GF-D8 (cell line): ENCODE data around the gene MAPK11.
A peak's percentile ranks its signal among the peaks of the same experiment; 100 is the strongest.

ENCODE experiments used
- DNase-seq: peaks from one replicate; lab custom pipeline; 2025; lab: John Stamatoyannopoulos, UW

Gene MAPK11

DNA sequence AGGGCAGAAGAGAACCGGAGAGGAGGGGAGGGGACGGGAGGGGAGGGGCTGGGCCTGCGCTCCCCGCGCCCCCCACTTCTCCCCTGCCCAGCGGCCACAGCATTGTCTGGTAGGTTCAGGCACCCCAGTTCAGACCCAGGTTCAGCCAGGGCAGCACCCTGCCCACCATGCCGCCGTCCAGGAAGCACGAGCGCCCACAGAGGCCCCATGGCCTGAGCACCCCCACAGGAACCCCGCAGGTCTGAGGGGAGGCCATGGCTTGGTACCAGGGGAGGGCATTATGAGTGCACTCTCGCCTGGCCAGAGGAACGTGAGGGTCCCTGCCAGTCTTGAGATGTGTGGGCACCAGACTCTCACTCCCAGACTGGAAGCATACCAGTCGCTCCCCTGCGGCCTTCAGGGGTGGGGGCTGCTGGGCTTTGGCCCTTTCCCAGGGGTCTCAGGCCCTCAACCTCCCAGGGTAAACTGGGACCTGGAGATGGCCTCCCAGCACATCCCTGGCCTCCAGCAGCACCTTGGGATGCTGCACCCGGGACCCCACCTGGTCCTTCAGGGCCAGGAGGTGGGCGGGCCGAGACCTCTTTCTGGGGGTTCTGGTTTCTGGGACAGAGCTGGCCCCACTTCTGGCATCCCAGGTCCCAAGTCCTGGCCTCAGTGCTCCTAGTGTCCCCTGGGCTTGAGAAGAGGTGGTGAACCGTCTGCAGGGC lies 37.9 kb upstream of the MAPK11 start:
- no peak for DNase-seq

GRCh38 chr22:50306753-50307749 lies 36.9 kb upstream of the MAPK11 start, which contains the start of gene PLXNB2:
TSS of gene PLXNB2 (minus strand) at chr22:50307646. CDS start at chr22:50290584, 17,062 bp downstream.
- DNase-seq = peak; percentile 26

GRCh38 chr22:50305923-50306566 lies 35.9 kb upstream of the MAPK11 start:
- peak; percentile 29 for DNase-seq

DNA sequence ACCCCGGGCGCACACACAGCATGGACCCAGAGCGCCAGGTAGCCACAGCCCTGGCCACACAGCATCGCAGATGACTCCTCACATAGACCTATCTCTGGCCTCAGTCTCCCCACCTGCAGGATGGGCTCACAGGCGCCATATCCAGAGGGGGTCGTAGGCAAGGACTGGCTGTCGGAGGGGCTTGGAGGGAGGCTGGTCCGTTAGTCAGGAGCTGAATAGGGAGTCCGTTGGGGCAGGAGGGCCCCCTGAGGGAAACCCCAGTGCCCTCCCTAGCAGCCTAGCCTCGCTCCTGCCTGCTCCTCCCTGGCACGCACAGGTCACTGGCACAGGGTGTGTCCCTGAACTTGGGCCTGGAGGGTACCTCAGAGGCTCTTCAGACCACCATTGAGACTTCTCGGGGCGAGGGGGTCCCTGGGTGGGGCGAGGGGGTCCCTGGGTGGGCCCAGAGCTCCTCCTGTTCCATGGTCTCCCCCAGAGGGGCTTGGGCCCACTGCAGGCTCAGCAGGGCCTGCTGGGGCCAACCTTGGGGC lies 35.3 kb upstream of the MAPK11 start:
- DNase-seq = no peak

DNA sequence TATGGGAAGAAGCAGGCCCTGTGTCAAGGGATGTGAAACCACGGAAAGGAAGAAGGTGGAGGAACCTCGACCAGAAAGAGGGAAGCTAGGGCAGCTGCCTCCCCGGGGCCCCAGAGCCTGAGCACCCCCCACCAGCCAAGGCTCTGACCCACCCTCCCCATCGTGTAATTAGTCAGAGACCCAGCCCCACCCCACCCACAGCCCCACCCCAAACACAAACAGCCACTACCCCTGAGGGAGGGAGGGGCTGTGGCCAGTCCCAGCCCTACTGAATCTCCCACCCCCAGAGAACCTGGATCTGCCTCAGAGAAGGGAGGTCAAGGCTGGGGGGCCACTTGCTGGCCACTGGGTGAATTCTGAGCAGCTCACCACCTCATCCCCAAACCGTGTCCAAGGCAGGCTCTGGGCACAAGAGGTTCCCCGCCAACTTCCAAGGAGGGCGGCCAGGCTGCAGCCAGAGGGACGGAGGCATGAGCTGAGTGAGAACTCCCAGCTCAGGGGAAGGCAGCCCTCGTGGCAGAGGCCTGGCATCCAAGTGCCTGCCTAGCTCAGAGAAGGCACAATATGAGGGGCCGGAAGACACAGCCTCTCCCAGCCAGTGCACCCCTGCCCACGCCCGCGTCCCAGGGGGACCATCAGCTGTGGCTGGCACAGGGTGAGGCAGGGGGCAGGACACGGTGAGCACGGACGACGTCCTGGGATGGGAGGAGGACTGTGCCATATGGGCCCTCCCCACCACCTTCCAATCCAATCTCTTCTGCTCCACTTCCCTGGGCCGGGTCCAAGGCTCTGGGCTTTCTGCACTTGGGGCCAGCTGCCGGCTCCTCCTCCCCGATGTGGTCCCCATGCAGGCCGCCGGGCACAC lies 34.6 kb upstream of the MAPK11 start:
- DNase-seq = no peak

DNA sequence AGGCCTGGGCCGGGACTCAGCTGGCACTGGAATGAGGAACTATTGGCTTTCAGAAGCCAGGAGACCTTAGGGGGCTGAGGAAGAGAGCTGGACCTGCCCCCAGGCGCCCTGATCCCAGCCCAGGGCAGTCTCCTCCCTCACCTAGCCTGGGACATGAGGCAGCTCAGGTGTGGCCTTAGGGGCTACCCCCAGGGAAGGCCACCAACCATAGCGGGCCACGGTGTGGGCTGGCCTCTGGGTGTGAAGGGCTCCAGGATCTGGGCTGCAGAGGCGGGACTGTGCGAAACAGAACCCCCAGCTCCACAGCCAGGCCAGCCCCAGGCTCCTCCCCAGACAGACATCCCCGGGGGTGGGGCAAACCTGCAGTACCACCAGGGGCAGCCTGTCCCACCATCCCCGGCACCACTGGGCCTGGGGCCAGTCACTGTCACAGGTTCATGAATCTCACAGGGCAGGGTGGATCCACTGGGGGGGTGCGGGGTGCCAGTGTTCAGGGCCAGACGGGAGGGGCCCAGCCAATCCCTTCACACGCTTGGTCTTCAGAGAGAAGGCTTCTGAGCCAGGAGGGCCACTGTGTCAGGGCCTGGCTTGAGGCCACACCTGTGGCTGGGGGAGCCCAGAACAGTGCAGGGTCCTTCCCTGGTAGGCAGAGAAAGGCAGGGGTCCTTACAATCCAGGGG lies 33.8 kb upstream of the MAPK11 start:
- DNase-seq = peak; percentile 6

DNA sequence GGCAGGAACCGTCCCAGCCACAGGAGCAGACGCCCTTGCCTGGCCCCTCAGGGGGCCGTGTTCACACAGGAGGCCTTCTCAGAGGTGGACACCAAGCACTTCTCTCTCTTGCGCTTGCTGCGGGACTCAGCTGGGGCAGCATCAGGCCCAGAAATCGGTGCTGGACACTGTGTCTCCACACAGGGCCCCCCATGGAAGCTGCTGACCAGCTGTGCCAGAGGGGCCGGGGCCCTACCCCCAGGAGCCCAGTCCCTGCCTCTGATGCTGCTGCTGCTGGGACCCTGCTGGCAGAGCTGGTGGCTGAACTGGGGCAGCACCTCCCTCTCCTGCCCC lies 33.3 kb upstream of the MAPK11 start:
- DNase-seq = no peak

DNA sequence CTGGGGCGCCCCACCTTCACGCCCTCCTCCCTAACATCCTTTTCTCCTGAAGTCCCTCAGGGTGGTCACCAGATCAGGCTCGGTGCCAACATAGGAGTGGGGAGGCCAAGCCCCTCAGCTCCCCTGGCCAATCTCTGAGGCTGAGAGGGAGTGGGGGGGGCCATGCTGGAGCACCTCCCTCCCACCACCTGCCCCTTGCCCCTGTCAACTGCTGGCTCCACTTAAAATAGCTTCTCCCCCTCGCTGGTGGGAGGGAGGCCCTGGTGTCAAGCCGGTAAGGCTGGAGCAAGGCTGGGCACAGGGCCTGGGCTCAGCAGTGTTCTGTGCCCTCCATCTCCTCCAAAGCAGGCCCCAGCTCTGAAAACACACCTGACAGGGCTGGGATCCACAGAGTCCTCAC lies 32.4 kb upstream of the MAPK11 start:
- no peak for DNase-seq

GRCh38 chr22:50302041-50302541 lies 31.9 kb upstream of the MAPK11 start:
- no peak for DNase-seq

GRCh38 chr22:50301581-50301991 lies 31.4 kb upstream of the MAPK11 start:
- DNase-seq = no peak

DNA sequence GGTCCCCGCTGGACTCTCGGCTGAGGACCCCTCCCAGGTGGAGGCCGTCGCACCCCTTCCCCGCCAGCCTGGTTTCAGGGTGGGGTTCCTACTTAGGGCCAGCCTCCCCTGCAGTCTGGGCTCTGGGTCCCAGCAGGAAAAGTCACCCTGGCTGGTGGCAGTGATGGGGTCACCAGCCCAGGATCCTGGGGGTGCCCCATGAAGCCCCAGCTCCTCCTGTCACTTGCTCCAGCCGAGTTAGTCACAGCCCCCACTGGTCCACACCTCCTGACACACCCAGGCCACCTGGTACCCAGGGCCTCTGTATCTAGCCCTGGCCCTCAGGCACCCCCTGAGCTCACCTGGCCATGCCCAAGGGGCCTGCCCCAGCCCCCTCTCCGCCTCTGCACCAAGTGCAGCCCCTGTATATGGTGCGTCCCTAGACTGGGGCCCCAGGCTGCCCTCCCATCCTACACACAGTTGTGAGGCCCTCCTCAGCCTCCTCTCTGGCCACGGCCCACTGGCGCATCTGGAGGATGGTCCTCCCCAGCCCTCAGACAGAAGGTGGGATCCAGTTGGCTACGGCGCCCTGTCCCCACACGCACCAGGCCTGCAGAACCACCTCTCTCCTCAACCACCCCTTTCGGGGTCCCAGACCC lies 30.6 kb upstream of the MAPK11 start:
- no peak for DNase-seq

GRCh38 chr22:50299785-50300619 lies 29.8 kb upstream of the MAPK11 start:
- DNase-seq = no peak

GRCh38 chr22:50298937-50299784 lies 29.0 kb upstream of the MAPK11 start:
- DNase-seq = no peak

DNA sequence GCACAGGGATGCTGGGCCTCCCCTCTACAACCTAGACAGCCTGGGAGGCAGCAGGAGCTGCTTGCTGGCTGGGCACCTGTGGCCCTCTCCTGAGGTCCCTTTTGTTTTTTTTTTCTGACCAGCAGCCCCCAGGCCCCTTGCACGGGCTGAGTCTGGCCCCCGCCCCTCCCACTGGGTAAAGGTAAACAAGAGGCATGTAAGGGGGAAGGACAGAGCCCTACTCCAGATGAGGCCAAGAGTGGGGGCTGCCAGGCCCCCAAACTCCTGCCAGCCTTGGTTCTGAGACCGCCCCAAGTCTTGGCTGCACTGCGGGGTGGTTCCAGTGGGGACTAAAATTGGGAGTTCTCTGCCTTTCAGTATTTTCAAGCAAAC lies 28.1 kb upstream of the MAPK11 start:
- DNase-seq = no peak

DNA sequence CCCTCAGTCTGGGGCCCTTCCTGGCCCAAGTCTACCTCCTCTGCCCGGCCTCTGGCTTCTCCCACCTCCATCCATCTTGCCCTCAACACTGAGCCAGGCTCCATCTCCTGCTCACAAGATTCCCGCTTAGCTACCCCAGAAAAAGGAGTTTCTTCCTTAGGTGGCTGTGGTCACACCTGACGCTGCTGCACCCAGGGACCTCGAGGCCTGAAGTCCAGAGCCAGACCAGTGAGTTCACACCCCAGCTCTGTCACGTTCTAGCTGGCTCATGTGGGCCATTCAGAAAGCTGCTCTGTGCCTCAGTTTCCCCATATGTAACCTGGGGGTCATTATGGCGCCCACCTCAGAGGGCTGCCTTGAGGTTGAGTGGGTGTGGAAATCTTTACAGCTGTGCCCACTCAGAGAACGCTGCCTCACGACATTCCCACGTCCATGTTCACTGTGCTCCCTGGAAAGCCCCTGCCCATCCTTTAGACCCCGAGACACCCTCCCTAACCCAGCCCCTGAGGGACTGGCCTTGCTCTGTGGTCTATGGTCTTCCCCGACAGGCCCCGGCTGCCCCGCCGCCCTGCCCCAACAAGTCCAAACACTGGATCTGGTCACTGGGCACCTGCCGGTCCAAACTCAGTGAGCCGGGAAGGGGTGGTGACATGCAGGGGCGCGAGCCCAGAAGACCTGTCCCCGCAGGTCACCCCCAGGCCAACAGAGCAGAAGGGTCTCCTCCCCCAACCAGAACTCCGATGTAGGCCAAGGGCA lies 27.5 kb upstream of the MAPK11 start:
- no peak for DNase-seq

DNA sequence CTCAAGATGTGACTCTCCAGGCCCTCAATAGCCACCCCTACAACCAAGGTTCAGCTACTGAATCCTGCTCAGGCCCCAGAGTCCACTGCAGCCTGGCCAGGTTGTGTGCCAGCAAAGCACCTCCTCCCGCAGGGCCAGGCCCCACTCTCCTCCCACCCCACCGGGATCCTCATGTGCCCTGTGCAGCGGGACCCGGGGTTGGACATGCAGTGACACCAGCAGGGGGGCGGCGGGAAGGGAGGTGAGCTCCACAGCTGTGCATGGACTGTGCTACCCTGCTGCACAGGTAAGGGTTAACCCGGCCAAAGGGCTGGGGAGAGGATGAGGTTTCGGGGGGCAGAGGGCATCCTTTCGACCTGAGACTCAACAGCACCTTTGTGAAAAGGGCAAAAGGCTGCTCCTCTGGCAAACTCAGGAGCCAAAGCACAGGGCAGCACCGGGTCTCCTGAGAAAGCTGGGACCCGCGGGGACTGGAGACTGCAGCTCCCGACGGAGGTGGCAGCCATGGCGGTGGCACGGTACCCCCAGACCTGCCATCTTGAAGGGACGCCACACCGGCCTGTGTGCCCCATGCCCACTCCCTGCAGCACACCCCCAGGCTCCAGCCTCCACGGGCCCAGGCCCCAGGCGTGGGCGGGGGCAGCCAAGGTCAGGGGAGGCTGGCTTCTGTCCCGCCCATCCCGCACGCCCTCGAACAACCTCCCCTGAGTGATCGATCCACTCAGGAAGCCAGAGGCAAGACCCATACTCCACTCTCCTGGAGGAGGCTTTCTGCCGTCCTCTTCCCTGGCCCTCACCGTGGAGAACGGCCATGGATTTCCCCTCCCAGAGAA lies 26.7 kb upstream of the MAPK11 start:
- DNase-seq = no peak

GRCh38 chr22:50294319-50294656 lies 24.1 kb upstream of the MAPK11 start:
- DNase-seq = no peak
